Skin of body (tissue), 2 donors: Measurements from ENCODE around the gene ZNF385A. TPM values are rescaled to one million over a fixed set of nuclear protein-coding genes. Genes with fewer than 3 reads are reported as not detected.

Experiments used
- DNase-seq: peaks from one replicate; lab custom pipeline; 2025; lab: John Stamatoyannopoulos, UW
- total RNA-seq: library from RNA; depleted of rRNA; stranded (reverse); fragments of >200 nt; gene quantifications from one replicate; pipeline ENCODE4 v1.2.3, GENCODE V29; 2014

Gene ZNF385A
- total RNA-seq, 1 donor from 2014 or later, result 10.5 TPM

- no peak for DNase-seq
Observed at GRCh38 chr12:54374562-54375258, 9.8 kb downstream of the ZNF385A start.

- DNase-seq, result no peak
Observed at GRCh38 chr12:54373649-54374561, 10.6 kb downstream of the ZNF385A start.

GRCh38 chr12:54372113-54372806 lies 12.3 kb downstream of the ZNF385A start:
- DNase-seq, result no peak

- peak; percentile 56 for DNase-seq
Observed at GRCh38 chr12:54371328-54372112, 13.0 kb downstream of the ZNF385A start.

GRCh38 chr12:54370171-54370730 lies 14.3 kb downstream of the ZNF385A start:
- peak; percentile 57 for DNase-seq

- DNase-seq, result no peak
Observed at GRCh38 chr12:54369597-54370131, 14.9 kb downstream of the ZNF385A start.

GRCh38 chr12:54368709-54369596 lies 15.6 kb downstream of the ZNF385A start:
- peak; percentile 96 for DNase-seq

- DNase-seq, result no peak
Observed at GRCh38 chr12:54368025-54368708, 16.4 kb downstream of the ZNF385A start.

- DNase-seq, result no peak
Observed at GRCh38 chr12:54364413-54364812, 20.1 kb downstream of the ZNF385A start, which contains the start of gene GPR84. GPR84 (minus strand) TSS chr12:54364486; CDS start chr12:54363851, 635 bp downstream.

- no peak for DNase-seq
Observed at GRCh38 chr12:54363618-54364017, 20.9 kb downstream of the ZNF385A start.

GRCh38 chr12:54363047-54363446 lies 21.5 kb downstream of the ZNF385A start:
- DNase-seq, result no peak

- peak; percentile 70 for DNase-seq
Observed at GRCh38 chr12:54360717-54361456, 23.6 kb downstream of the ZNF385A start.

- peak; percentile 51 for DNase-seq
Observed at GRCh38 chr12:54359762-54360351, 24.7 kb downstream of the ZNF385A start.

- peak; percentile 100 for DNase-seq
Observed at GRCh38 chr12:54358945-54359761, 25.4 kb downstream of the ZNF385A start.

- peak; percentile 70 for DNase-seq
Observed at GRCh38 chr12:54358191-54358944, 26.2 kb downstream of the ZNF385A start.
